ENCODE measurements around the gene CPNE7. TPM values are rescaled to one million over a fixed set of nuclear protein-coding genes. Genes with fewer than 3 reads are reported as not detected.

CPNE7 gene
- total and polyA plus RNA-seq, 2 of the 8 experiments (the other 6 are each of a cell fraction or from before 2014, with no cell fraction given) = 10.0 to 23.7 TPM

DNA sequence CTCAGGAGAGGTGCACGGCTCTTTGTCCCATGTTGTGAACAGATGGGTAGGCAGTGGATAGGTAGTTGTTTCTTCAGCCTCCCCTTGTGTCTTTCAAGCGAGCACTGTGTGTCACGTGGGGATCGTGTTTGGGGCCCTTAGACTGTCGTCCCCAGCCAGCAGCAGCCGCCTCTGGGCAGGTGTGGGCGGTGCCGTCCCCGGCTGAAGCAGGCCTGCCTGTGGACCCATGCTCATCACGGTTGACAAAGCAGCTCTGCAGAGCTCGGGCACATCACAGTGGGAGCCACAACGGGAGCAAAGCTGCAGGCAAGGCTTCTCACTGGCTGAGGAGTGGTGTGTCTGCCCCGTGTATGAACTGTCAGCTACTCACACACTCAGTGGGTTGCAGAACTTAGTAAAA, 19.8 kb upstream of the CPNE7 start:
- Histone ChIP-seq H2BK15ac (ENCODE audit: low read length) (no peak overlapping the region), H4K20me1 (replicated peaks in 1 of 2; ENCODE audit: control insufficient read depth in 1 of 2, insufficient read depth in 2 of 2, low read length in 2 of 2) (peaks cover 0 to 13% of the 10 kb centered on the region in 2 experiments), H3K4me1 (replicated peaks in 1 of 4; ENCODE audit: control insufficient read depth in 3 of 4, insufficient read depth in 4 of 4, low read length in 3 of 4) (no peaks in the 10 kb centered on the region), H4K8ac (ENCODE audit: extremely low read depth, insufficient read depth, low read length) (no peak overlapping the region), H2BK20ac (ENCODE audit: low read length) (no peak overlapping the region), H3K79me2 (ENCODE audit: control insufficient read depth in 1 of 2, insufficient read depth in 2 of 2, low read length in 2 of 2) (peaks cover 0 to 2% of the 10 kb centered on the region in 2 experiments; a peak in 2 of 4 replicates), H4K91ac (replicated peaks; ENCODE audit: insufficient read length, low read length) (no peak overlapping the region), H2AFZ (ENCODE audit: low read length) (no peak overlapping the region), H3K23me2 (ENCODE audit: low read depth, low read length) (peaks cover 2% of the 10 kb centered on the region), H3K23ac (ENCODE audit: insufficient read length) (no peak overlapping the region), H3K4ac (replicated peaks; ENCODE audit: insufficient read length, low read depth, low read length) (no peak overlapping the region), H2BK12ac (ENCODE audit: low read depth, low read length) (no peak overlapping the region), H2BK120ac (replicated peaks; ENCODE audit: low read depth, low read length) (no peak overlapping the region), H3K4me3 (ENCODE audit: extremely low read depth in 1 of 4, insufficient read depth in 2 of 4, low read depth in 3 of 4, low read length in 4 of 4) (no peak overlapping the region), H3K9me3 (ENCODE audit: insufficient read depth in 2 of 2, low read depth in 1 of 2, low read length in 1 of 2) (no peaks in the 10 kb centered on the region), H3K14ac (ENCODE audit: insufficient read length) (no peak overlapping the region), H2AK5ac (ENCODE audit: low read depth, low read length) (no peak overlapping the region), H3K4me2 (ENCODE audit: insufficient read depth in 1 of 2, low read depth in 2 of 2, low read length in 2 of 2) (no peak overlapping the region), H3K56ac (replicated peaks; ENCODE audit: insufficient read length, low read depth, low read length) (no peak overlapping the region), H3K27ac (ENCODE audit: low read depth, low read length) (no peak overlapping the region), H3K36me3 (ENCODE audit: control insufficient read depth in 2 of 4, insufficient read depth in 4 of 4, low read length in 3 of 4) (peaks cover 9 to 32% (median 28%) of the 10 kb centered on the region in 4 experiments), H4K5ac (ENCODE audit: insufficient read length, low read depth, low read length) (no peak overlapping the region), H3K27me3 (replicated peaks in 1 of 4; ENCODE audit: control insufficient read depth in 3 of 4, extremely low read depth in 1 of 4, insufficient read depth in 3 of 4, low read length in 3 of 4) (no peaks in the 10 kb centered on the region), H3K79me1 (ENCODE audit: low read depth, low read length) (no peaks in the 10 kb centered on the region; the same call in 1 of the 2 replicates), H3K18ac (ENCODE audit: extremely low read depth, low read length) (no peak overlapping the region), H3K9ac (replicated peaks in 1 of 4; ENCODE audit: extremely low read depth in 1 of 4, low read depth in 3 of 4, low read length in 3 of 4) (no peak overlapping the region), H2BK5ac (ENCODE audit: low read depth, low read length) (no peak overlapping the region)
- TF ChIP-seq ASH2L (IDR thresholded peaks at IDR 0.05; ENCODE audit: low read length) (no peak), EGR1 (IDR thresholded peaks at IDR 0.05; ENCODE audit: borderline replicate concordance, low read depth, low read length) (no peak), GTF2F1 (IDR thresholded peaks at IDR 0.05; ENCODE audit: borderline replicate concordance, low read depth, low read length) (no peak), KDM1A (IDR thresholded peaks at IDR 0.05; ENCODE audit: borderline replicate concordance, low read length) (no peak), RAD21 (IDR thresholded peaks at IDR 0.05 in 1 of 2, conservative IDR thresholded peaks at IDR 0.05 in 1 of 2; ENCODE audit: low read depth in 2 of 2, low read length in 2 of 2) (no peak), TBP (IDR thresholded peaks at IDR 0.05; ENCODE audit: low read depth, low read length) (no peak), SIX5 (IDR thresholded peaks at IDR 0.05; ENCODE audit: low read depth, low read length) (no peak), TEAD4 (IDR thresholded peaks at IDR 0.05; ENCODE audit: low read depth, low read length) (no peak), TAF7 (optimal IDR thresholded peaks at IDR 0.05; ENCODE audit: borderline replicate concordance, low read depth, low read length) (no peak), CEBPB (IDR thresholded peaks at IDR 0.05; ENCODE audit: low read depth, low read length) (no peak)
- TF ChIP-seq, protein P1, sequence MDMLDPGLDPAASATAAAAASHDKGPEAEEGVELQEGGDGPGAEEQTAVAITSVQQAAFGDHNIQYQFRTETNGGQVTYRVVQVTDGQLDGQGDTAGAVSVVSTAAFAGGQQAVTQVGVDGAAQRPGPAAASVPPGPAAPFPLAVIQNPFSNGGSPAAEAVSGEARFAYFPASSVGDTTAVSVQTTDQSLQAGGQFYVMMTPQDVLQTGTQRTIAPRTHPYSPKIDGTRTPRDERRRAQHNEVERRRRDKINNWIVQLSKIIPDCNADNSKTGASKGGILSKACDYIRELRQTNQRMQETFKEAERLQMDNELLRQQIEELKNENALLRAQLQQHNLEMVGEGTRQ (IDR thresholded peaks at IDR 0.05; ENCODE audit: low read length) = no peak
- WGBS, 2 experiments (ENCODE audit: extremely low coverage in 1 of 2, insufficient coverage in 1 of 2, insufficient read length in 1 of 2, insufficient replicate concordance in 2 of 2, low coverage in 1 of 2, low lambda C conversion rate in 2 of 2, missing lambda C conversion rate in 1 of 2) = 90% methylated on average over 13 of the region's 13 CpGs; no CpG with 5 or more reads in 1 of the 2 experiments
- ChIA-PET POLR2A (ENCODE audit: partially characterized antibody) (interaction anchor here (0.9 to 2.2 kb wide), 4 partner anchors 10 to 150 kb away, joined by 3 to 9 read pairs (median 3); no protein-coding TSS in a partner anchor), CTCF (ENCODE audit: partially characterized antibody) (interaction anchor here (0.7 to 1.3 kb wide), 2 partner anchors 10 to 198 kb away, joined by 3 to 5 read pairs; no protein-coding TSS in a partner anchor)
- DNase-seq (ENCODE audit: low read depth in 1 of 2, low spot score in 2 of 2) (no peak), FAIRE-seq (no peak)

Measured in H1 (cell line).